Cerebellar cortex (tissue), 1 donor: ENCODE measurements around the gene LGMN.
A peak's percentile ranks its signal among the peaks of the same experiment; 100 is the strongest.
"Not testable (repeated sequence)": the region's sequence is repeated elsewhere in the genome, so short reads cannot be mapped to it uniquely, and the experiment has no call there.

Experiments used
- DNase-seq: peaks from one replicate; pipeline ENCODE4 v3.0.0-alpha.2; 2015; ENCODE audit warnings: low spot score

The LGMN gene

DNA sequence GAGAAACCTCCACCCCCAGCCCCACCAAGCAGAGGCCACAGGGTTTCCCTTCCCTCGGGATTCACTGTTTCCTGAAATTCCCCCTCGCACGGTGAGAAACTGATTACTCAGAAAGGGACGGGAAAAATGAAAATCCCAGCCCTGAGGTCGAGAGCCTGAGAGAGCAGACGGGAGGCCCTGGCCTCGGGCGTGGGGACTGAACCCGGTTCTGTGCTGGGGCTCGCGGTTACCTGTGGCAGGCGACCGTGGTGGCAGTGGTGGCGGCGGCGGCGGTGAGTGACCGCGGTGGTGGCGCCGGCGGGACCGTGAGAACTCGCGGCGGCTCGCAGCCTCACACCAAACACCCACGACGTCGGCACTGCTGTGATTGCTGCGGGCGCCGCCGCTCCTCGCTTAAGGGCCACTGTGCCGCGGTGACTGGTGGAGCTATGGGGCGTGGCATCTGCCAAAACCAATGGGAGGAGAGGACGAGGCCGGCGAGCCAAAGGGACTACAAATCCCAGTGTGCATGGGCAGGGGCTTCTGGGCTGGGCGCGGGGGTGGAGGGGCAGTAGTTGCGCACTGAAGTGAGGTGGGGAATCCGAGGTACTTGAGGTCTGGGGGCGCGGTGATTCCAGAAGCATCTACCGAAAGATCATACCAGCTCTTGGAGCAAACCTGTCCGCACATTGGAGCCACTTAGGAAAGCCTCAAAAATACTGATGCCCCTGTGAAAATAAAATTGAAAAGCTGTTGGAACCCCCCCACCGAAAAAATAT is at the start of gene LGMN:
TSS of gene LGMN (minus strand) at position 369 of the 758 bp plus-strand sequence. CDS start 15,841 bp downstream, outside the sequence.
- DNase-seq = peak; percentile 98

GRCh38 chr14:92794961-92795360 is 46.5 kb upstream of the LGMN start:
- DNase-seq = no peak

DNA sequence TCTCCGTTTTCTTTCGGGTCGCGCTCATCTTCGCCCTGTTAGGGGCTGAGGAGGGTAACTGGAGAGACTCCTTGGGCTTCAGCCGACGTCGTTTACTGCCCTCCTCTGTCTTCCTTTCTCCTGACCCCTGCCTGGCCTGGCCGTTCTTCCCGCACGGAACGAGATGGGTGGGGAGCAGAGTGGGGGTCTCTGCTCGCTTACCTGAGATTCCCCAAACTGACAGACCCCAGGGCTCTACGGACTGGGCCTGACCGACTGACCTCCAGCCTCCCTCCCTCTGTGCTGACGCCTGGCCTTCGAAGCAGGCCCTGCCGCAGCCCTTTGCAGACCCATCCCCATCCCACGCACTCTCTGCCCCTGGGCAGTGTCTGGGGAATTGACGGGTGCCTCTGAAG is 46.1 kb upstream of the LGMN start:
- no peak for DNase-seq

GRCh38 chr14:92793709-92794546 is 45.5 kb upstream of the LGMN start, which contains the start of gene GOLGA5:
Gene GOLGA5 (plus strand): TSS chr14:92794305. CDS start chr14:92797438, 3,133 bp downstream.
- peak; percentile 96 for DNase-seq

DNA sequence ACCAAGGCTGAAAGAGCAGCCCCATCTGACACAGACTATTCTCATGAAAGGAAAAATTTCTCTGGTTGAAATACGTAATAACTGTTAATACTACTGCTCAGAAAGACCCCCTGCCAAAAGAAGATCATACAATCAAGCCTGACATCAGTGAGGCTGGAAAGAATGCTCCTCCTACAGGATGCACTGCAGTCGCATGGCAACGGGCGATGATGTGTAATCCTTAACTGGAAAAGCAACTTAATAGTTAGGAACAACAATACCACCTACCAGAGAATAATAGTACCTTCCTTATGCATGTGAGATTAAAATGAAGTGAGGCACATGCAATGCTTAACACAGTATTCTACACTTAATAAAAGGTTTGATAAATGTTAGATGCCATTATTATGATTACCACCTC is 44.5 kb upstream of the LGMN start:
- peak; percentile 4 for DNase-seq

GRCh38 chr14:92789457-92790089 is 41.1 kb upstream of the LGMN start:
- no peak for DNase-seq

GRCh38 chr14:92787554-92787953 is 39.1 kb upstream of the LGMN start:
- DNase-seq = no peak

DNA sequence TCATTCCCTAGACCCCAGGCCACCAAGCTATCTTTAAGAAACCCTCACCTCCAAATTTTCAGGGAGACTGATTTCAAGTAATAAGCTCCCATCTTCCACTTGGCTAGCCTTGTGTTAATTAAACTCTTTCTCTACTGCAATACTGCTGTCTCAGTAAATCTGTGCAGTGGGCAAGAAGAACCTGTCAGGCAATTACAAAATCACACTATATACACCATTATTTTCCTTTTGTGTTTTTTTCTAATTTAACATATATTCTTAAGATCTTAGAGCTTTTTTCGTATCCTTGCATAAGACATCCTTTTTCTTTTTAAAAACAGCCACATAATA is 38.0 kb upstream of the LGMN start:
- DNase-seq = no peak

DNA sequence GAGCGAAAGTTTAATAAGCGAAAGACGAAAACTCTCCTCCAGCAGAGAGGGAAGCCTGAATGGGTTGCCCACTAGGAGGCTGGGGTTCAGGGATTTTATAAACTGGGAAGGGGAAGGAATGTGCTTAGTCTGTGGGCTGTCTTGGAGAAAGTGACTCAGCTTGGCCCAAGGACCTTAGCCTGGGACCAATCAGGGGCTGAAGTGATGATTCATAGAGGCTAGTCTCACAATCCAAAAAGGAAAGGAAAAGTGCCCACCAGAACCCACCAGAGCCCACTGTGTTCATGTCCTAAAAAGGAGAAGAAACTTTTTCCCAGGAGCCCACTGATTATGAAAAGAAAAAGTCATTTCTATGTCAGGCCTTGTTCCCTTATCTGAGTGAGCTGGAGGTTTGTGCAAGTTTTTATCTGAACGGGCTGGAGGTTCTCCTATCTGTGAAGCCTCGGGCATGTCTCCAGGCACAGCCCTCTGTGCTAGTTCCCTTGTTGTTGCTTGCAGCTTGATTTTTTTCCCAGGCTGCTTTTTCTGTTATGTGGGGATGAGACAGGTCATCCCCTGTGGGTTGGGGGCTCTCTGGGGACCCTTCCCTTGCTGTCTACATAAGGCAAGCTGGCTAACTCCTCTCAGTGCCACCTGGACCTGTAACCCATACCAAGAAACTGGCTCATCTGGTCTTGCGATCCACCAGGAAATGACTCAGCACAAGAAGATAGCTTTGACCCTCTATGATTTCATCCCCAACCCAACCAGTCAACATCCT is 37.4 kb upstream of the LGMN start:
- no peak for DNase-seq

GRCh38 chr14:92783813-92784431 is 35.5 kb upstream of the LGMN start:
- DNase-seq = peak; percentile 67

- no peak for DNase-seq
Measured at GRCh38 chr14:92781350-92781749, 32.9 kb upstream of the LGMN start.

- no peak for DNase-seq
Measured at GRCh38 chr14:92780444-92781232, 32.2 kb upstream of the LGMN start.

DNA sequence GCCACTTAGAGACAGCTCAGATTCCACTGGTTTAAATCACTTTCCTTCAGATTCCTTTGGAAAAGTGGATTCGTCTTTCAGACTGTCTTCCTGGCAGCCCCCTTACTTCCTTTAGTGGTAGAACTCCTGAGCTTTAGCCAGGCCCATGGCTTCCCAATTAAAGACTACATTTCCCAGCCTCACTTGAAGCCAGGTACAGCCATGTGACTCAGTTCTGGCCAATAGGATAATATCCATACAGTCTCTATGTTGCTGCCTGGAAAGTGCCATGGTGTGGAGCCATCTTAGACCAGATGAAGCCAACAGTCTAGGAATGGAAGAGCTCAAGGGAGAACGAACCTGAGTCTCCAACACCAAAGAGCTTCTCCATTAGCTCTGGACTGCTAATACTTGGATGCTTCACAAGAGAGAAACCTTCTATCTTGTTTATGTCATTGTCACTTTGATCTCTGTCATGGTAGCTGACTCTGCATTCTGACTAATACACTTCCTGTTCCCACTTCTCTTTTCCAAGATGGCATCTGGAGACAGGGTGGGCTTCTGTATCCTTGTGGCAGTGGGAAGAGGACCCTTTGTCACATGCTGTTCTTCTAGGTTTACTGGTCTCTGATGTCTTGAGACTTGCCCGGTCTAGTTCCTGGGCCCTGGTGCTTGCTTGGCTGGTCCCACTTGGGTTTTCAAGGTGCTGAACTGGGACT is 30.6 kb upstream of the LGMN start:
- DNase-seq = not testable (repeated sequence)

GRCh38 chr14:92775292-92775691 is 26.9 kb upstream of the LGMN start:
- DNase-seq = not testable (repeated sequence)

DNA sequence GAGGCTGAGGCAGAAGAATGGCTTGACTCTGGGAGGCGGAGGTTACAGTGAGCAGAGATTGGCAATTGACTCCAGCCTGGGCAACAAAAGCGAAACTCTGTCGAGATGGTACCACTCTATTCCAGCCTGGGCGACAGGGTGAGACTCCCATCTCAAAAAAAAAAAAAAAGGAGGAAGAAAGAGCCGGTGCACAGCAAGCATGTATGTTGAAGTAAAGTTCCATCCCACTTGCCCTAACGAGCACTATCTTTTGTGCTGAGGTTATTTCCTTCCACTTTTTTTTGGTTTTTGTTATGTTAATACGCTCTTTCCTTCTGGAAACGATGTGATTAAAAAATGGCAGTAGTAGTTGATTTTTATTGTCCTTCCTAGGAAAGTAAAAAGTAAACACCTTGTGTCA is 26.1 kb upstream of the LGMN start:
- DNase-seq = no peak

- no peak for DNase-seq
Measured at GRCh38 chr14:92770484-92770883, 22.1 kb upstream of the LGMN start.

DNA sequence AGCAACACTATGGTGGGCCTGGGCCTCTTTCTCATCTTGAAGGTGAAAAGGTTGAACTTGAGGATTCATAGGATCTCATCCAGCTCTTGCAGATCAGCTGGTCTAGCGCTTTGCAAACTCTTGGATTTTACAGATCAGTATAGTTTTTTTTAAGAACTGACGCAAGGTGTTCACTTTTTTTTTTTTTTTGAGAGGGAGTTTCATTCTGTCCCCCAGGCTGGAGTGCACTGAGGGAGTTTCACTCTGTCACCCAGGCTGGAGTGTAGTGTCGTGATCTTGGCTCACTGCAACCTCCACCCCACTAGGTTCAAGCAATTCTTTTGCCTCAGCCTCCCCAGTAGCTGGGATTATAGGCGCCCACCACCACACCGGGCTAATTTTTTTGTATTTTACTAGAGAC is 20.4 kb upstream of the LGMN start:
- DNase-seq = no peak

GRCh38 chr14:92768236-92768635 is 19.8 kb upstream of the LGMN start:
- not testable (repeated sequence) for DNase-seq

DNA sequence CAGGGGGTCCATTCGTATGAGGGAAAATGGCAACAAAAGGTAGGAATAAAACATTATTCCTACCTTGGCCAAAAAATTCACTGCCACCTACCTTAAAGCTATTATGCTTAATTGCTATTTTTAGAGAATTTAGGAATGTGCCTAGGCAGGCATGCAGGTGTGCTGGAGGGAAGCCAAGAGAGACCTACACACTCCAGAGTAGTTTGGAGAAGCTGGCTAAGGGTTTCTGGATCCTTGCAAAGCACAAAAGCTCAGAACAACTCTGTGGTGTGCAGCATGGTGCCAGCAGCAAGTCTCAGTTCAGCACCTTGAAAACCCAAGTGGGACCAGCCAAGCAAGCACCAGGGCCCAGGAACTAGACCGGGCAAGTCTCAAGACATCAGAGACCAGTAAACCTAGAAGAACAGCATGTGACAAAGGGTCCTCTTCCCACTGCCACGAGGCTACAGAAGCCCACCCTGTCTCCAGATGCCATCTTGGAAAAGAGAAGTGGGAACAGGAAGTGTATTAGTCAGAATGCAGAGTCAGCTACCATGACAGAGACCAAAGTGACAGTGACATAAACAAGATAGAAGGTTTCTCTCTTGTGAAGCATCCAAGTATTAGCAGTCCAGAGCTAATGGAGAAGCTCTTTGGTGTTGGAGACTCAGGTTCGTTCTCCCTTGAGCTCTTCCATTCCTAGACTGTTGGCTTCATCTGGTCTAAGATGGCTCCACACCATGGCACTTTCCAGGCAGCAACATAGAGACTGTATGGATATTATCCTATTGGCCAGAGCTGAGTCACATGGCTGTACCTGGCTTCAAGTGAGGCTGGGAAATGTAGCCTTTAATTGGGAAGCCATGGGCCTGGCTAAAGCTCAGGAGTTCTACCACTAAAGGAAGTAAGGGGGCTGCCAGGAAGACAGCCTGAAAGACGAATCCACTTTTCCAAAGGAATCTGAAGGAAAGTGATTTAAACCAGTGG is 15.5 kb upstream of the LGMN start:
- not testable (repeated sequence) for DNase-seq
